Activated naive CD4-positive, alpha-beta T cell treated with anti-CD3 and anti-CD28 coated beads for 36 hours (primary cell): ENCODE measurements around the gene SH3RF2. TPM values are rescaled to one million over a fixed set of nuclear protein-coding genes. Genes with fewer than 3 reads are reported as not detected.

ENCODE experiments used
- CTCF ChIA-PET: fragments of 350-600 bp; sonication (Branson Sonifier 250); formaldehyde crosslinking; loops from one replicate; lab custom pipeline; 2021; ENCODE audit warnings: antibody characterized with exemption; lab: Charles Lee
- DNase-seq: peaks from one replicate; pipeline ENCODE4 v3.0.0-alpha.2; 2020
- H3K27ac Mint-ChIP-seq: one replicate; pipeline ENCODE4 v1.8.0; 2021; ENCODE audit warnings: mild to moderate bottlenecking, mixed read lengths
- H3K27me3 Mint-ChIP-seq: one replicate; pipeline ENCODE4 v1.8.0; 2021; ENCODE audit warnings: low read depth, mixed read lengths
- H3K36me3 Mint-ChIP-seq: one replicate; pipeline ENCODE4 v1.8.0; 2021; ENCODE audit warnings: low read depth, mixed read lengths
- H3K4me1 Mint-ChIP-seq: one replicate; pipeline ENCODE4 v1.8.0; 2021; ENCODE audit warnings: low read depth, mixed read lengths
- H3K4me3 Mint-ChIP-seq: one replicate; pipeline ENCODE4 v1.8.0; 2021; ENCODE audit warnings: mild to moderate bottlenecking, moderate library complexity, mixed read lengths
- H3K9me3 Mint-ChIP-seq: one replicate; pipeline ENCODE4 v1.8.0; 2021; ENCODE audit warnings: mixed read lengths
- intact Hi-C: fragments of 100-400 bp; cut with micrococcal nuclease; formaldehyde crosslinking; loops from one replicate; pipeline ENCODE4 v1.15.1; 2023
- total RNA-seq, 2 experiments: library from RNA; stranded (reverse); gene quantifications; one replicate each; pipeline ENCODE4 v1.2.3, GENCODE V29; 2021

SH3RF2 gene
- total RNA-seq, 2 experiments from 2014 or later: not detected

- CTCF ChIA-PET: interaction anchor here (0.5 to 1.4 kb wide), 2 partner anchors 7 to 592 kb away, joined by 3 read pairs; no protein-coding TSS in a partner anchor
- no peaks in the 10 kb centered on the region for H3K9me3 Mint-ChIP-seq
These were observed 28.0 kb upstream of the SH3RF2 start for GRCh38 chr5:145908206-145908960.

GRCh38 chr5:145911164-145911563, 25.2 kb upstream of the SH3RF2 start:
- Mint-ChIP-seq H3K4me3 (no peak overlapping the region), H3K27me3 (peaks cover 4% of the 10 kb centered on the region), H3K36me3 (no peaks in the 10 kb centered on the region), H3K9me3 (no peaks in the 10 kb centered on the region), H3K27ac (no peak overlapping the region), H3K4me1 (no peaks in the 10 kb centered on the region)
- DNase-seq: no peak
- intact Hi-C loops: no loop called here
- CTCF ChIA-PET: no interaction called here

More at GRCh38 chr5:145908206-145908960, 28.0 kb upstream of the SH3RF2 start:
- DNase-seq: no peak
- no peaks in the 10 kb centered on the region for H3K4me1 Mint-ChIP-seq
- no peaks in the 10 kb centered on the region for H3K36me3 Mint-ChIP-seq
- no peak overlapping the region for H3K4me3 Mint-ChIP-seq
- intact Hi-C loops: no loop called here
- H3K27ac Mint-ChIP-seq: no peak overlapping the region
- peaks cover 4% of the 10 kb centered on the region for H3K27me3 Mint-ChIP-seq

DNA sequence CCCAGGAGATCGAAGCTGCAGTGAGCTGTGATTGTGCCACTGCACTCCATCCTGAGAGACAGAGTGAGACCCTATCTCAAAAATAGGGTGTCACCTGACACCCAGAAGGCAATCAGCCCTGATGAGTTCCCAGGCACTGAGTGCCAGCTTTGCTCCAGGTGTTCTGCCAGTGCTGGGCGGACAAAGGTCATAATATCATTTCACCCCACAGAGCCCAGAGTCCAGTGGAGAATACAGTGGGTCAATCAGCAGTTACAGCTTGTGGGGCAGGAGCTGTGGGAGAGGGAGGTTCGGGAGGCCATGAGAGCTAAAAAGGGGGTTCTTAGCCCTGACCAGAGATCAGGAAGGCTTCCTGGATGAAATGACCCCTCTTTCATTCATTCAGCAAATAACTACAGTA, 24.4 kb upstream of the SH3RF2 start:
- no peaks in the 10 kb centered on the region for H3K36me3 Mint-ChIP-seq
- intact Hi-C loops: no loop called here
- no peak overlapping the region for H3K4me3 Mint-ChIP-seq
- CTCF ChIA-PET: no interaction called here
- no peaks in the 10 kb centered on the region for H3K9me3 Mint-ChIP-seq
- no peak overlapping the region for H3K27ac Mint-ChIP-seq
- peaks cover 4% of the 10 kb centered on the region for H3K27me3 Mint-ChIP-seq
- H3K4me1 Mint-ChIP-seq: no peaks in the 10 kb centered on the region
- no peak for DNase-seq

DNA sequence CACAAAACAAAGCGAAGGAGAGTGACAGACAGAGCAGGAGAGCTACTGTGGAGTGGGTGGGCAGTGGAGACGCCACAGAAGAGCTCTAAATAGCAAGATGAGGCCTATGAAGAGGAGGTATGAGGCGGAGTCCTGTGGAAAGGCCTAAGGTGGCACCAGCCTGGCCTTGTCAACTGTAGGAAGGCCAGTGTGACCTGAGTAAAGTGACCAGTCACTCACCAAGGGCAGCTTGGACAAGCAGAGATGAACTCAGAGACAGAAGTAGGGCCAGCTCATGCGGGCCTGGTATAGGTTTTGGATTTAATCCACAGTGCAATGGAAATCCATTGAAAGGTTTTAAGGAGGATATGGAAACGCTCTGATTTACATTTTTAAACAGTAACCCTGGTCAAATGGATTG, 23.8 kb upstream of the SH3RF2 start:
- peaks cover 4% of the 10 kb centered on the region for H3K27me3 Mint-ChIP-seq
- DNase-seq: no peak
- no peaks in the 10 kb centered on the region for H3K9me3 Mint-ChIP-seq
- H3K36me3 Mint-ChIP-seq: no peaks in the 10 kb centered on the region
- no peak overlapping the region for H3K4me3 Mint-ChIP-seq
- no peak overlapping the region for H3K27ac Mint-ChIP-seq
- intact Hi-C loops: no loop called here
- H3K4me1 Mint-ChIP-seq: no peaks in the 10 kb centered on the region
- CTCF ChIA-PET: no interaction called here

GRCh38 chr5:145913701-145914100, 22.7 kb upstream of the SH3RF2 start:
- H3K36me3 Mint-ChIP-seq: no peaks in the 10 kb centered on the region
- H3K27me3 Mint-ChIP-seq: peaks cover 4% of the 10 kb centered on the region
- CTCF ChIA-PET: interaction anchor here (0.6 kb wide), 1 partner anchor 232 kb away, joined by 3 read pairs; no protein-coding TSS in a partner anchor
- no peaks in the 10 kb centered on the region for H3K9me3 Mint-ChIP-seq
- no peak for DNase-seq
- H3K4me1 Mint-ChIP-seq: no peaks in the 10 kb centered on the region
- intact Hi-C loops: no loop called here
- H3K27ac Mint-ChIP-seq: no peak overlapping the region
- H3K4me3 Mint-ChIP-seq: no peak overlapping the region

- Mint-ChIP-seq H3K36me3 (no peaks in the 10 kb centered on the region), H3K4me1 (no peaks in the 10 kb centered on the region), H3K27ac (no peak overlapping the region), H3K9me3 (no peaks in the 10 kb centered on the region), H3K4me3 (no peak overlapping the region), H3K27me3 (peaks cover 3% of the 10 kb centered on the region)
- intact Hi-C loops: no loop called here
- CTCF ChIA-PET: interaction anchor here (0.5 to 1.2 kb wide), 5 partner anchors 8 to 1615 kb away, joined by 3 to 11 read pairs (median 3); no protein-coding TSS in a partner anchor
- DNase-seq: no peak
These were observed 20.3 kb upstream of the SH3RF2 start for GRCh38 chr5:145915970-145916638.

DNA sequence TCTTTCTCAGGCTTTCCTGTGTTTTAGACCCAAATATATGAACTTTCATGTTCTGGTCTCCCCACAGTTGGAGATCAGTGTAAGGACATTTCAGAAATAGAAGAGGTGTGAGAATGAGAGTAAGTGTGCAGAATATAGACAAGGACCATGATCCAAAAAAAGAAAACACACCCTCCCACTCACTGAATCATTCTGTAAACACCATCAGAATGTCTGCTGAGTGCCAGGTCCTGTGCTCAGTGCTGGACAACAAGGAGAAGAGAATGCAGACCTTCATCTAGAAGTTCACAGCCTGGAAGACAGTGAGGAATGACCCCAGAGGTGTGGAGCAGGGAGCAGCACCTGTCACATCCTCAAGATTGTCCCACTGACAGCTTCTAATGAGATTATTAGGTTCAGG, 19.1 kb upstream of the SH3RF2 start:
- H3K36me3 Mint-ChIP-seq: no peaks in the 10 kb centered on the region
- no peaks in the 10 kb centered on the region for H3K9me3 Mint-ChIP-seq
- intact Hi-C loops: no loop called here
- no peak for DNase-seq
- H3K27me3 Mint-ChIP-seq: peaks cover 2% of the 10 kb centered on the region
- CTCF ChIA-PET: no interaction called here
- H3K4me3 Mint-ChIP-seq: no peak overlapping the region
- H3K27ac Mint-ChIP-seq: no peak overlapping the region
- H3K4me1 Mint-ChIP-seq: no peaks in the 10 kb centered on the region

- CTCF ChIA-PET: no interaction called here
- intact Hi-C loops: no loop called here
- H3K4me3 Mint-ChIP-seq: no peak overlapping the region
- peaks cover 3% of the 10 kb centered on the region for H3K27me3 Mint-ChIP-seq
- no peaks in the 10 kb centered on the region for H3K9me3 Mint-ChIP-seq
- no peaks in the 10 kb centered on the region for H3K4me1 Mint-ChIP-seq
- no peak for DNase-seq
- no peaks in the 10 kb centered on the region for H3K36me3 Mint-ChIP-seq
- no peak overlapping the region for H3K27ac Mint-ChIP-seq
These were observed 18.0 kb upstream of the SH3RF2 start for GRCh38 chr5:145918397-145918796.

- no peaks in the 10 kb centered on the region for H3K36me3 Mint-ChIP-seq
- no peak overlapping the region for H3K27ac Mint-ChIP-seq
- intact Hi-C loops: no loop called here
- no peaks in the 10 kb centered on the region for H3K4me1 Mint-ChIP-seq
- no peak for DNase-seq
- CTCF ChIA-PET: no interaction called here
- no peaks in the 10 kb centered on the region for H3K9me3 Mint-ChIP-seq
- peaks cover 3% of the 10 kb centered on the region for H3K27me3 Mint-ChIP-seq
- H3K4me3 Mint-ChIP-seq: no peak overlapping the region
These were observed 17.0 kb upstream of the SH3RF2 start for GRCh38 chr5:145919413-145919812.

DNA sequence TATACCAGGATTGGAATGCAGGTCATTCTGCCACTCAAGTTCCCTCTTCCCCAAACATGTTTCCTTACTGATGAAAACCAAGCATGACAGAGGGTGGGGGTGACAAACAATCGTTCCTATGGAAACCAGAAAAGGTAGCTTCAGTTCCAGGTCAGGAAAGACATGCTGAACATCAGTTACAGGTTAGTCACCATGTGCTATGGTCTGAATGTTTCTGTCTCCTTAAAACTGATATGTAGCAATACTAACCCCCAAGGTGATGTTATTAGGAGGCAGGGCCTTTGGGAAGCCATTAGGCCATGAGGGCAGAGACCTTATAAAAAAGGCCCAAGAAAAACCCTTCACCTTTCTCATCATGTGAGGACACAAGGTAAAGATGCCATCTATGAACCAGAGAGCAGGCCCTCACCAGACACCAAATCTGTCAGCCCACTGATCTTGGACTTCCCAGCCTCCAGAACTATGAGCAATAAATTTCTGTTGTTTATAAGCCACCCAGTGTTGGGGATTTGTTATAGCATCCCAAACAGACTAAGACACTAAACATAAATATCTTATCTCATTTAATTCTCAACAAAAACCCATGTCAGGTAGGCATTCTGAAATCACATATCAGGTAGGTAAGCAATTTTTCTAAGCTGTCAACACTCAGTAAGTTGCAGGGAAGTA, 15.7 kb upstream of the SH3RF2 start:
- H3K27me3 Mint-ChIP-seq: peaks cover 3% of the 10 kb centered on the region
- DNase-seq: no peak
- no peak overlapping the region for H3K4me3 Mint-ChIP-seq
- intact Hi-C loops: no loop called here
- CTCF ChIA-PET: no interaction called here
- H3K27ac Mint-ChIP-seq: no peak overlapping the region
- no peaks in the 10 kb centered on the region for H3K9me3 Mint-ChIP-seq
- H3K4me1 Mint-ChIP-seq: no peaks in the 10 kb centered on the region
- H3K36me3 Mint-ChIP-seq: no peaks in the 10 kb centered on the region

GRCh38 chr5:145921211-145921610, 15.2 kb upstream of the SH3RF2 start:
- no peaks in the 10 kb centered on the region for H3K9me3 Mint-ChIP-seq
- no peak overlapping the region for H3K27ac Mint-ChIP-seq
- intact Hi-C loops: no loop called here
- H3K4me3 Mint-ChIP-seq: no peak overlapping the region
- peaks cover 3% of the 10 kb centered on the region for H3K27me3 Mint-ChIP-seq
- CTCF ChIA-PET: no interaction called here
- H3K4me1 Mint-ChIP-seq: no peaks in the 10 kb centered on the region
- DNase-seq: no peak
- H3K36me3 Mint-ChIP-seq: no peaks in the 10 kb centered on the region

DNA sequence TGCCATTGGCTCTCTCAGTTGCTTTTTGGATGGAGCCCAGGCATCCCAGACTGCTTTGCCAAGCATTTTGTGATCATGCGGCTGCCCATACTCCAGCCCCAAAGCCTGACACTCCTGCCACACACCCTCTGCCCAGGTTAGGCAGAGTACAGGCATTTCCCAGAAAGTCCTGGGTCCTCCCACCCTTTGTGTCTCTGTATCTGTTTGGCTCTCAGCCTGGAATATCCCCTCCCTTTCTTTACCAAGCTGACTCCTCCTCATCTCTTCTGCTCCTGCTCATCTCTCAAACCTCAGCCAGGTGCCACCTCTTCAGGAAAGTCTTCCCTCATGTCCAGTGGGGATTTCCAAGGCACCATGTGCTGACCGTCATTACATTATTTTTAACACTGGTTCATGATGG, 14.3 kb upstream of the SH3RF2 start:
- H3K4me3 Mint-ChIP-seq: no peak overlapping the region

More for the DNA sequence above, 14.3 kb upstream of the SH3RF2 start:
- H3K27me3 Mint-ChIP-seq: peaks cover 3% of the 10 kb centered on the region
- H3K9me3 Mint-ChIP-seq: no peaks in the 10 kb centered on the region
- CTCF ChIA-PET: no interaction called here
- intact Hi-C loops: no loop called here
- H3K27ac Mint-ChIP-seq: peak overlapping the region; percentile 39
- no peaks in the 10 kb centered on the region for H3K4me1 Mint-ChIP-seq
- no peak for DNase-seq
- H3K36me3 Mint-ChIP-seq: no peaks in the 10 kb centered on the region
